HT-29 (cell line): ENCODE data around the gene INPP5J. TPM values are rescaled to one million over a fixed set of nuclear protein-coding genes. Genes with fewer than 3 reads are reported as not detected.
"Not testable (repeated sequence)": the region's sequence is repeated elsewhere in the genome, so short reads cannot be mapped to it uniquely, and the experiment has no call there.

Experiments
- DNase-seq: peaks from one replicate; pipeline ENCODE4 v3.0.0-alpha.2; 2015; ENCODE audit warnings: low spot score
- total RNA-seq: library from RNA; depleted of rRNA; stranded (reverse); fragments of >200 nt; shearing (Covaris generic); gene quantifications from 2 replicates; pipeline ENCODE4 v1.2.3, GENCODE V29; 2014

Gene INPP5J
- total RNA-seq, 1 experiment from 2014 or later, result 1.8 TPM

GRCh38 chr22:31099841-31100761, 22.7 kb upstream of the INPP5J start:
- no peak for DNase-seq

DNA sequence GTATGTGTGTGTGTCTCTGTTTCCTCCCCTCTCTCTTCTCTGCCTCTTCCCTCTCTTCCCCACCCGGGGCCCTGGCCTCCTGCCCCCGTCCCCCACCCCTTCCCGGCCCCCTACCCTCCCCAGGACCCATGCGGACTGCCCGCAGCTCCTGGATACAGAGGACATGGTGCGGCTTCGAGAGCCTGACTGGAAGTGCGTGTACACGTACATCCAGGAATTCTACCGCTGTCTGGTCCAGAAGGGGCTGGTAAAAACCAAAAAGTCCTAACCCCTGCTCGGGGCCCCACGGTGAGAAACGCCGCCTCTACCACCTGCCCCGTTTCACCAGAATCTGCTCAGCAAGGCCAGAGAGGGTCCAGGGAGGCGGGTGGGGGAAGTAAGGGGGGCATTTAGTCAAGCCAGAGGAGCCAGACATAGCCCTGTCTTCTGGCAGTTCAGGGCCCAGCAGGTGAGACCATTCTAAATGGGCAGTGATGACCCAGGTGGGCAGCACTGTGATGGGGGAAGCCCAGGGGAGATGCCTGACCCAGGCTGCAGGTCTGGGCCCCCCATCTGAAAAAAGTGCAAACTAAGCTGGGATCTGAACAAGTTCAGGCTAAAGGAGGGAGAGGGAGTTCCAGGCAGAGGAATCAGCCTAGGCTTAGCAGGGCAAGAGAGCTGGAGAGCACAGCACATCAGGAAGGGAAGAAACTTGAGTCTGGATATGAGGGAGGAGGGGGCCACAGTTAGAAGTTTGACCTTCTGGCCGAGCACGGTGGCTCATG, 21.8 kb upstream of the INPP5J start:
- DNase-seq, result no peak

- DNase-seq, result peak; percentile 9
Measured at GRCh38 chr22:31102441-31103081, 20.2 kb upstream of the INPP5J start.

DNA sequence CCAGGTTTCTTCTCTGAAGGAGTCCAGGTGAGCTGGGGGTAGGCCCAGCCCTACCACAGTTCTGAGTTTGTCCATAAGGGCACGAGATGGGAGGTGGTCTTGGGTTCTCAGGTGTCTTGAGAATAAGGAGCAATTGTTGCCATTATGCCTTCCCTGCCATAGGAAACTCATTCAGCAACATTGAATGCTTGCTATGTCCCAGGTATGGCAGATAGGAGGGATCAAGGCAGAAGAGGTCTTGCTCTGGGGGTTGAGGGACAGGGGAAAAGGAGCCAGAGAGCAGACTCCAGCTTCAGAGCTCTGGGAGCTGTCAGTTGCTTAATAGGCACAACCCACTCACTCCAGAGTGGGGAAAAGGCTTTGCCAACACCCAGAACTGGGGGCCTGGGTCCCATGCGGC, 19.7 kb upstream of the INPP5J start:
- no peak for DNase-seq

DNA sequence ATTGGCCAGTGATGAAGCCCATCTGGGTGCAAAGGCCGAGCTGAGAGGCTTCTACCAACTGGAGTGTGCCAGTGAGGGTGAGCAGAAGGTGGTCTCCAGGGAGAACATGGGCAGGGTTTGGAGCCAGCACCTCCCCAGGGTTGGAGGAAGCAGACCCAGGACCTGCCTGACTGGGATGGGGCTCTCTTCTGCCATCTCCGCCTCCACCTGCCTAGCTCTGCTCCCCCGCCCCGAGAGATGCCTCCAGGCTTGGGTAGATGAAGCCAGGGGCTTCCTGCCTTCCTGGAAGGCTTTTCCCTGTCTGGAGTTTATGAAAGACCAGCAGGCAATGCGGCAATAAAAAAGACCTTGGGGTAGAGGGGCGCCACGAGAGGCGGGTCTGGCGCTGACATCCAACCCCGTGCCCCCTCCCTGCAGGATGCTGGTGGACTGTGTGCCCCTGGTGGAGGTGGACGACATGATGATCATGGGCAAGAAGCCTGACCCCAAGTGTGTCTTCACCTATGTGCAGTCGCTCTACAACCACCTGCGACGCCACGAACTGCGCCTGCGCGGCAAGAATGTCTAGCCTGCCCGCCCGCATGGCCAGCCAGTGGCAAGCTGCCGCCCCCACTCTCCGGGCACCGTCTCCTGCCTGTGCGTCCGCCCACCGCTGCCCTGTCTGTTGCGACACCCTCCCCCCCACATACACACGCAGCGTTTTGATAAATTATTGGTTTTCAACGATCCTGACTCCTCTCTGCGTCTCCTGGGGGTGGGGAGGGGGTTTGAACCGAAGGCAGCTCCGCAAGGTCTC, 18.7 kb upstream of the INPP5J start:
- DNase-seq, result no peak

DNA sequence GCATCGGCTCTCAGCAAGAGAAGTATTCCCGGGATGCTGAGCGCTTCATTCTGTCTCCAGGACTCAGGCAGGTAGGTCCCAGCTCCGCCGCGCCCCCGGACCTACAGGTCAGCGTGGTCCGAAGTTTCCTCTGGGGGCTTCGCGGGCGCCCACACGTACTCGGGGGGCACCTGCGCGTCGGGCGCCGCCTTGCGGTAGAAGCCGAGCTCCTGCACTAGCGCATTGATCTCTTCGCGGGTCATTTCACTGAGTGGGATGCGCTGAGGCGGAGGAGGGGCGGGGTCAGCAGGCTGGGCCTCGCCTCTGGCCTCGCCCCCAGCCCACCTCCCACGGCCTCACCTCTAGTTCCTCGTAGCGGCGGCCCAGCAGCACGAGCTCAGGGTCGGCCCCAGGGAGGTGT, 17.9 kb upstream of the INPP5J start:
- no peak for DNase-seq

GRCh38 chr22:31105282-31105929, 17.4 kb upstream of the INPP5J start:
- DNase-seq, result no peak

- DNase-seq, result peak; percentile 5
Measured at GRCh38 chr22:31106001-31106571, 16.7 kb upstream of the INPP5J start.

GRCh38 chr22:31106731-31107177, 16.0 kb upstream of the INPP5J start:
- DNase-seq, result no peak

- DNase-seq, result peak; percentile 89
Measured at GRCh38 chr22:31107178-31107893, 15.4 kb upstream of the INPP5J start, which contains the start of gene SELENOM. SELENOM (minus strand) TSS chr22:31107568; CDS start chr22:31107505, 63 bp downstream.

DNA sequence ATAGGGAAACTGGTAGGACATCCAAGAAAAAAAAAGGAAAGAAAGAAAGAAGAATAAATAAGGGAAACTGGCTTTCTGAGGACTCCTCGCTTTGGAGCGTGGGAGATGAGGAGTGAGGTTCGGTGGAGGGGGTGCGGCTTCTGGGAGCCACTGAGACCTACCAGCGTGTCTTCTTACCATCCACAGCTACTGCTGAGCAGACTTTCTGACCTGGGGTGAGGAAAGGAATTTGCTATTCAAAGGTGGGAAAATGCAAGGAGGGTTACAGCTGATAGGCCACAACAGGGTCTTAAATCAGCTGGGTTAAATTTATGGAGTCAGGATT, 14.9 kb upstream of the INPP5J start:
- no peak for DNase-seq

GRCh38 chr22:31112547-31113091, 10.1 kb upstream of the INPP5J start:
- DNase-seq, result not testable (repeated sequence)

- DNase-seq, result no peak
Measured at GRCh38 chr22:31118046-31118820, 4.5 kb upstream of the INPP5J start.

GRCh38 chr22:31119026-31119717, 3.6 kb upstream of the INPP5J start:
- no peak for DNase-seq

DNA sequence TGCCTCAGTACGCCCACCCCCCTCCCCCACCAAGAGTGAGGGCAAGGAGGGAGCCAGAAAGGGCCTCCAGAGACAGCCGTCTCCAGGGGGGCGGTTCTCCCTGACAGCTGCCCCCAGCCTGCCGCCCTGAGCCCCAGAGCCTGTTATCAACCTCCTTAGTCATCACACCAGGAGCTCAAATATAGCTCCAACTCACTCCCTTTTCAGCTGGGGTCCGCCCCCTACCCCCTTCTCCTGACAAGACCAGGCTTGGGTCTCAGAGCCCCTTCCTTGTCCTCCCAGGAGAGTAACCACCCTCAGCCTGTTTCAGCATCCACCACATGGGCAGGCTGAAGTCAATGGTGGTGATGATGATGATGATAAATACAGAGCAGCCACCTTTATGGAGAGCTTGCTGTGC, 2.5 kb upstream of the INPP5J start:
- DNase-seq, result no peak

GRCh38 chr22:31120642-31121041, 2.1 kb upstream of the INPP5J start:
- no peak for DNase-seq

DNA sequence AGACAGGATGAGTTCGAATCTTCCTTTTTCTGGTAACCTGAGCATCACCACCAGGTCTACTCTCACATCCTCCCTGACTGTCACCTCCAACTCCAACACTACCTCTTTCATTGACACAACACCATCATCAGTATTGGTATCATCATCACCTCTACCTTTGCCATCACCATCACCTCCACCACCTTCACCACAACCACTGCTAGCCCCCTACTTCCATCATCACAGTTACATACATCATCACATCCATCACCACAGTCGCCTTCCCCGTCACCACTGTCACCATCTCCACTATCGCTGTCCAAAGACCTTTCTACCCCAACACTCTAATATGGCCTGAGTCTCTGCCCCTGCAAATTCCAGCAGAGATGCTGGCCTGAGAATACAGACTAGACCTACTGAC, 1.4 kb upstream of the INPP5J start:
- no peak for DNase-seq

GRCh38 chr22:31122196-31122531, 602 bp upstream of the INPP5J start:
- DNase-seq, result no peak
